WTC11 (cell line): ENCODE data around the gene DGKH.
"Not testable (repeated sequence)": the region's sequence is repeated elsewhere in the genome, so short reads cannot be mapped to it uniquely, and the experiment has no call there.

Source experiments
- IRF2 ChIP-seq: sonication (generic); formaldehyde crosslinking; IDR thresholded peaks from 2 replicates; pipeline ENCODE4 v1.8.0; 2022; ENCODE audit warnings: low read depth, missing genetic modification reagents, borderline replicate concordance
- TF ChIP-seq, protein P1 (sequence below): sonication (generic); formaldehyde crosslinking; IDR thresholded peaks from 2 replicates; pipeline ENCODE4 v1.8.1; 2022; ENCODE audit warnings: mild to moderate bottlenecking, missing genetic modification reagents, moderate library complexity, borderline replicate concordance
- TF ChIP-seq, protein P2 (sequence below): sonication (generic); formaldehyde crosslinking; IDR thresholded peaks from 2 replicates; pipeline ENCODE4 v1.8.1; 2023; ENCODE audit warnings: mild to moderate bottlenecking, missing genetic modification reagents, moderate library complexity
- TF ChIP-seq, protein P3 (sequence below): fragments of 200-600 bp; IDR thresholded peaks from 2 replicates; pipeline ENCODE4 v1.8.0; 2022; ENCODE audit warnings: antibody characterized with exemption
- TF ChIP-seq, protein P4 (sequence below): sonication (generic); formaldehyde crosslinking; IDR thresholded peaks from 2 replicates; pipeline ENCODE4 v1.8.0; 2022; ENCODE audit warnings: mild to moderate bottlenecking, missing genetic modification reagents
- TF ChIP-seq, protein P5 (sequence below): sonication (generic); formaldehyde crosslinking; IDR thresholded peaks from 2 replicates; pipeline ENCODE4 v1.8.0; 2022; ENCODE audit warnings: mild to moderate bottlenecking, missing genetic modification reagents

DNA sequence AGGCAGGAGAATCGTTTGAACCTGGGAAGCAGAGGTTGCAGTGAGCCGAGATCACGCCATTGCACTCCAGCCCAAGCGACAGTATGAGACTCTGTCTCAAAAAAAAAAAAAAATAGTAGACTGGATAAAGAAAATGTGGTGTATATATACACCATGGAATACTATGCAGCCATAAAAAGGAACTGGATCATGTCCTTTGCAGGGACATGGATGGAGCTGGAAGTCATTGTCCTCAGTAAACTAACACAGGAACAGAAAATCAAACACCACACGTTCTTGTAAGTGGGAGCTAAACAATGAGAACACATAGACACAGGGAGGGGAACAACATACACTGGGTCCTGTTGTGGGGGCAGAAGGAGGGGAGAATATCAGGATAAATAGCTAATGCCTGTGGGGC is 178.3 kb downstream of the DGKH start:
- TF ChIP-seq, protein P1, sequence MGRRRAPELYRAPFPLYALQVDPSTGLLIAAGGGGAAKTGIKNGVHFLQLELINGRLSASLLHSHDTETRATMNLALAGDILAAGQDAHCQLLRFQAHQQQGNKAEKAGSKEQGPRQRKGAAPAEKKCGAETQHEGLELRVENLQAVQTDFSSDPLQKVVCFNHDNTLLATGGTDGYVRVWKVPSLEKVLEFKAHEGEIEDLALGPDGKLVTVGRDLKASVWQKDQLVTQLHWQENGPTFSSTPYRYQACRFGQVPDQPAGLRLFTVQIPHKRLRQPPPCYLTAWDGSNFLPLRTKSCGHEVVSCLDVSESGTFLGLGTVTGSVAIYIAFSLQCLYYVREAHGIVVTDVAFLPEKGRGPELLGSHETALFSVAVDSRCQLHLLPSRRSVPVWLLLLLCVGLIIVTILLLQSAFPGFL (CRISPR knock-in tag) = not testable (repeated sequence)
- TF ChIP-seq, protein P2, sequence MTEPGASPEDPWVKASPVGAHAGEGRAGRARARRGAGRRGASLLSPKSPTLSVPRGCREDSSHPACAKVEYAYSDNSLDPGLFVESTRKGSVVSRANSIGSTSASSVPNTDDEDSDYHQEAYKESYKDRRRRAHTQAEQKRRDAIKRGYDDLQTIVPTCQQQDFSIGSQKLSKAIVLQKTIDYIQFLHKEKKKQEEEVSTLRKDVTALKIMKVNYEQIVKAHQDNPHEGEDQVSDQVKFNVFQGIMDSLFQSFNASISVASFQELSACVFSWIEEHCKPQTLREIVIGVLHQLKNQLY (CRISPR knock-in tag) = not testable (repeated sequence)
- TF ChIP-seq, protein P3, sequence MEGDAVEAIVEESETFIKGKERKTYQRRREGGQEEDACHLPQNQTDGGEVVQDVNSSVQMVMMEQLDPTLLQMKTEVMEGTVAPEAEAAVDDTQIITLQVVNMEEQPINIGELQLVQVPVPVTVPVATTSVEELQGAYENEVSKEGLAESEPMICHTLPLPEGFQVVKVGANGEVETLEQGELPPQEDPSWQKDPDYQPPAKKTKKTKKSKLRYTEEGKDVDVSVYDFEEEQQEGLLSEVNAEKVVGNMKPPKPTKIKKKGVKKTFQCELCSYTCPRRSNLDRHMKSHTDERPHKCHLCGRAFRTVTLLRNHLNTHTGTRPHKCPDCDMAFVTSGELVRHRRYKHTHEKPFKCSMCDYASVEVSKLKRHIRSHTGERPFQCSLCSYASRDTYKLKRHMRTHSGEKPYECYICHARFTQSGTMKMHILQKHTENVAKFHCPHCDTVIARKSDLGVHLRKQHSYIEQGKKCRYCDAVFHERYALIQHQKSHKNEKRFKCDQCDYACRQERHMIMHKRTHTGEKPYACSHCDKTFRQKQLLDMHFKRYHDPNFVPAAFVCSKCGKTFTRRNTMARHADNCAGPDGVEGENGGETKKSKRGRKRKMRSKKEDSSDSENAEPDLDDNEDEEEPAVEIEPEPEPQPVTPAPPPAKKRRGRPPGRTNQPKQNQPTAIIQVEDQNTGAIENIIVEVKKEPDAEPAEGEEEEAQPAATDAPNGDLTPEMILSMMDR = not testable (repeated sequence)
- TF ChIP-seq, protein P4, sequence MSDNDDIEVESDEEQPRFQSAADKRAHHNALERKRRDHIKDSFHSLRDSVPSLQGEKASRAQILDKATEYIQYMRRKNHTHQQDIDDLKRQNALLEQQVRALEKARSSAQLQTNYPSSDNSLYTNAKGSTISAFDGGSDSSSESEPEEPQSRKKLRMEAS (CRISPR knock-in tag) = not testable (repeated sequence)
- not testable (repeated sequence) for TF ChIP-seq IRF2 (CRISPR knock-in tag)
- TF ChIP-seq, protein P5, sequence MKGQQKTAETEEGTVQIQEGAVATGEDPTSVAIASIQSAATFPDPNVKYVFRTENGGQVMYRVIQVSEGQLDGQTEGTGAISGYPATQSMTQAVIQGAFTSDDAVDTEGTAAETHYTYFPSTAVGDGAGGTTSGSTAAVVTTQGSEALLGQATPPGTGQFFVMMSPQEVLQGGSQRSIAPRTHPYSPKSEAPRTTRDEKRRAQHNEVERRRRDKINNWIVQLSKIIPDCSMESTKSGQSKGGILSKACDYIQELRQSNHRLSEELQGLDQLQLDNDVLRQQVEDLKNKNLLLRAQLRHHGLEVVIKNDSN (CRISPR knock-in tag) = not testable (repeated sequence)
